PC-3 (cell line): ENCODE data around the gene LYL1. TPM values are rescaled to one million over a fixed set of nuclear protein-coding genes. Genes with fewer than 3 reads are reported as not detected.

Experiments used
- ATAC-seq: fragments of 200-7000 bp; cut with Tn5 transposase; 2 replicates; pipeline ENCODE4 v1.9.1; 2020; ENCODE audit warnings: mild to moderate bottlenecking, moderate library complexity
- BruUV-seq: library from RNA; stranded (reverse); fragments of 400-500 nt; replicated peaks from 2 replicates; lab custom pipeline; 2021; lab: Mats Ljungman, UMichigan
- CTCF ChIA-PET: fragments of 300-600 bp; sonication (Branson Sonifier 250); formaldehyde crosslinking; loops from one replicate; lab custom pipeline; 2022; ENCODE audit warnings: antibody characterized with exemption; lab: Charles Lee
- POLR2A ChIA-PET: fragments of 300-600 bp; sonication (Branson Sonifier 250); formaldehyde crosslinking; loops from one replicate; lab custom pipeline; 2022; ENCODE audit warnings: antibody characterized with exemption; ENCODE audit not compliant: unreplicated experiment; lab: Charles Lee
- DNase-seq: peaks from one replicate; pipeline ENCODE4 v3.0.0-alpha.2; 2015
- H2AFZ ChIP-seq: fragments of 300-600 bp; sonication (generic); 2 replicates; pipeline ENCODE4 v1.6.0; 2016; ENCODE audit warnings: antibody characterized with exemption, low read length
- H3F3A ChIP-seq: fragments of 300-600 bp; sonication (generic); one replicate; pipeline ENCODE4 v1.6.0; 2017; ENCODE audit warnings: antibody characterized with exemption, low read length, control low read depth, mild to moderate bottlenecking; ENCODE audit not compliant: unreplicated experiment
- H3K27ac ChIP-seq: fragments of 300-600 bp; sonication (generic); 2 replicates; pipeline ENCODE4 v1.5.1; 2016; ENCODE audit warnings: mild to moderate bottlenecking, low read length
- H3K27me3 ChIP-seq: fragments of 300-600 bp; sonication (generic); 2 replicates; pipeline ENCODE4 v1.6.1; 2016; ENCODE audit warnings: low read length, mixed read lengths
- H3K36me3 ChIP-seq: fragments of 300-600 bp; sonication (generic); 2 replicates; pipeline ENCODE4 v1.6.1; 2016; ENCODE audit warnings: low read depth, mixed run types, low read length, mixed read lengths
- H3K4me1 ChIP-seq: fragments of 300-600 bp; sonication (generic); 2 replicates; pipeline ENCODE4 v1.5.1; 2016; ENCODE audit warnings: low read length; ENCODE audit not compliant: insufficient read depth
- H3K4me2 ChIP-seq: fragments of 300-600 bp; sonication (generic); 2 replicates; pipeline ENCODE4 v1.6.0; 2016; ENCODE audit warnings: low read length
- H3K4me3 ChIP-seq: fragments of 300-600 bp; sonication (generic); 2 replicates; pipeline ENCODE4 v1.5.1; 2016; ENCODE audit warnings: mild to moderate bottlenecking, low read length, mixed read lengths
- H3K79me2 ChIP-seq: fragments of 300-600 bp; sonication (generic); 2 replicates; pipeline ENCODE4 v1.6.1; 2017; ENCODE audit warnings: low read length, mixed read lengths
- H3K9ac ChIP-seq: fragments of 300-600 bp; sonication (generic); 2 replicates; pipeline ENCODE4 v1.6.0; 2016; ENCODE audit warnings: mild to moderate bottlenecking, low read length
- H3K9me2 ChIP-seq: fragments of 300-600 bp; sonication (generic); replicated peaks from 2 replicates; pipeline ENCODE4 v1.6.1; 2016; ENCODE audit warnings: mixed run types, low read length, mixed read lengths
- H3K9me3 ChIP-seq: fragments of 300-600 bp; sonication (generic); 2 replicates; pipeline ENCODE4 v1.6.1; 2016; ENCODE audit warnings: low read length, mixed read lengths
- H4K20me1 ChIP-seq: fragments of 300-600 bp; sonication (generic); 2 replicates; pipeline ENCODE4 v1.6.1; 2016; ENCODE audit warnings: low read length, mixed read lengths
- EZH2 ChIP-seq: fragments of 300-600 bp; sonication (generic); IDR thresholded peaks from one replicate; pipeline ENCODE4 v1.6.1; 2017; ENCODE audit warnings: antibody characterized with exemption, mild to moderate bottlenecking, low read length; ENCODE audit not compliant: unreplicated experiment
- EZH2phosphoT487 ChIP-seq: fragments of 300-600 bp; sonication (generic); IDR thresholded peaks from 2 replicates; pipeline ENCODE4 v1.6.1; 2018; ENCODE audit warnings: mild to moderate bottlenecking, antibody characterized with exemption, low read length, borderline replicate concordance
- intact Hi-C: fragments of 100-400 bp; cut with micrococcal nuclease; formaldehyde crosslinking; loops from 2 replicates; pipeline ENCODE4 v1.9.0; 2023
- total RNA-seq: library from RNA; depleted of rRNA; stranded (reverse); fragments of >200 nt; gene quantifications from 2 replicates; pipeline ENCODE4 v1.2.3, GENCODE V29; 2014
- TF ChIP-seq, protein P1 (sequence below): fragments of 300-600 bp; sonication (generic); conservative IDR thresholded peaks from 2 replicates; pipeline ENCODE4 v1.5.1; 2017; ENCODE audit warnings: antibody characterized with exemption, low read depth, mild to moderate bottlenecking, low read length

LYL1 gene
- total RNA-seq, 1 experiment from 2014 or later, result 3.3 TPM

DNA sequence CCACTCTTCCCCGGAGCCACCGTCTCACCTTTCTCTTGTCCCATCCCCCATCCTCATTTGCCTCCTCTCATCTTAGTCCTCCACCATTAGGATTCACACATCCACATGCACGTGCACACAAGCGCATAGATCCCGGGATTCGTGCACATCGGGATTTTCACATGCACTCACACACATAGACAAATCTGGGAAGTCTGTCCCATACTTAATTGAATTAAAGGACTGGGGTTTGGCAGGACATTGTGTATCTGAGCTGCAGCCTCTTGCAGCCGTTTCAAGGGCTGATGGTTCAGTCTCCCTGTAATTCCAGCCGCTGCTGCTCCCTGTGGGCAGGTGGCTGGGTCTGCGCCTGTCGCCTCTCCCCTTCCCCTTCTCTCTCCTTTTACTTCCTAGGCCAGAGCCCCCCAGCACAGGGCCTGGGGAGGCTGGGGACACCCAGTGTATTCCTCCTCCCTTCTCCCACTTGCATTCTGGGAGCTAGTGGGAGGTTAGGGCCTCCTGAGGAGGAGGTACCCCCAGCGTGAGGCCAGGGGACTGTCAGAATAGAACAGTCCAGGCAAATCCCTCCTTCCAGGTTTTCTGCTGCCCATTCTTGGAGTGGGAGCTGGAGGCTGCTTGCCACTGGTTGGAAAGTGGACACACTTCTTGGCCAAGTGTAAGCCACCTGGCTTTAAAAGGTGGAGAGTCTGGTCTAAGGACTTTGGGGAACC, 43.6 kb downstream of the LYL1 start:
- ATAC-seq, result no peak
- no peak for DNase-seq
- Histone ChIP-seq H3K9me3 (no peaks in the 10 kb centered on the region), H4K20me1 (no peaks in the 10 kb centered on the region), H3F3A (no peaks in the 10 kb centered on the region), H3K4me2 (no peak overlapping the region), H3K27me3 (no peaks in the 10 kb centered on the region), H3K9me2 (no peaks in the 10 kb centered on the region), H3K27ac (no peak overlapping the region), H3K4me3 (no peak overlapping the region), H3K9ac (no peak overlapping the region), H2AFZ (no peak overlapping the region), H3K36me3 (no peaks in the 10 kb centered on the region), H3K4me1 (peaks cover 52% of the 10 kb centered on the region), H3K79me2 (peaks cover 74% of the 10 kb centered on the region)
- CTCF ChIA-PET, result interaction anchor here (0.7 kb wide), 1 partner anchor 81 kb away, joined by 3 read pairs; no protein-coding TSS in a partner anchor
- BruUV-seq, result no TSS peak
- intact Hi-C loops, result no loop called here
- no peak for TF ChIP-seq EZH2phosphoT487
- TF ChIP-seq, protein P1, sequence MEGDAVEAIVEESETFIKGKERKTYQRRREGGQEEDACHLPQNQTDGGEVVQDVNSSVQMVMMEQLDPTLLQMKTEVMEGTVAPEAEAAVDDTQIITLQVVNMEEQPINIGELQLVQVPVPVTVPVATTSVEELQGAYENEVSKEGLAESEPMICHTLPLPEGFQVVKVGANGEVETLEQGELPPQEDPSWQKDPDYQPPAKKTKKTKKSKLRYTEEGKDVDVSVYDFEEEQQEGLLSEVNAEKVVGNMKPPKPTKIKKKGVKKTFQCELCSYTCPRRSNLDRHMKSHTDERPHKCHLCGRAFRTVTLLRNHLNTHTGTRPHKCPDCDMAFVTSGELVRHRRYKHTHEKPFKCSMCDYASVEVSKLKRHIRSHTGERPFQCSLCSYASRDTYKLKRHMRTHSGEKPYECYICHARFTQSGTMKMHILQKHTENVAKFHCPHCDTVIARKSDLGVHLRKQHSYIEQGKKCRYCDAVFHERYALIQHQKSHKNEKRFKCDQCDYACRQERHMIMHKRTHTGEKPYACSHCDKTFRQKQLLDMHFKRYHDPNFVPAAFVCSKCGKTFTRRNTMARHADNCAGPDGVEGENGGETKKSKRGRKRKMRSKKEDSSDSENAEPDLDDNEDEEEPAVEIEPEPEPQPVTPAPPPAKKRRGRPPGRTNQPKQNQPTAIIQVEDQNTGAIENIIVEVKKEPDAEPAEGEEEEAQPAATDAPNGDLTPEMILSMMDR, result no peak
- TF ChIP-seq EZH2, result no peak
- POLR2A ChIA-PET, result no interaction called here

DNA sequence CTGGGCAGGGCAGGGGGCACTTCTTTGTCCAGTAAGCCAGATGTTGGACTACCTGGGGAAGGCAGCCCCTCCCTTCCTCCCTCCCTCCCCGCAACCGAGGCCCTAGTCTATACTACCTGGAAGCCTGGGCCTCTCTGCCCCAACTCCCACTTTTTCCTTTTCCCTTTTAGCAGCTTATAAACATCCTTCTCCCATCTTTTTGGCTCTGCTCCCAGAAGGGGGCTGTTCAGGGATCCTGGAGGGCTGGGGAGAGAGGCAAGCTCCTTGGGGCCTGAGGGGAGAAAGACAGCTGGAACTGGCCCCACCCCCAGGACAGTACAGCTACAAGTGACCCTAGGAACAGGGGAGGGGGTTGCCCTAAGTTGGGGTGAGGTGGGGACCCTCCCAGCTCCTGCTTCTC, 44.9 kb downstream of the LYL1 start:
- ATAC-seq (no peak), DNase-seq (no peak)
- ChIA-PET CTCF (no interaction called here), POLR2A (no interaction called here)
- Histone ChIP-seq H3K4me2 (peak overlapping the region; percentile 95; the same call in 1 of the 2 replicates), H3K4me1 (peaks cover 66% of the 10 kb centered on the region), H2AFZ (no peak overlapping the region), H3K36me3 (no peaks in the 10 kb centered on the region), H3F3A (no peaks in the 10 kb centered on the region), H3K9ac (no peak overlapping the region), H3K9me3 (no peaks in the 10 kb centered on the region), H3K27me3 (no peaks in the 10 kb centered on the region), H3K4me3 (no peak overlapping the region), H3K9me2 (no peaks in the 10 kb centered on the region), H4K20me1 (no peaks in the 10 kb centered on the region), H3K79me2 (peaks cover 74% of the 10 kb centered on the region), H3K27ac (0 out of 2 replicates have a peak overlapping the region, but pooled peaks have one; percentile 99)
- intact Hi-C loops, result loop anchor here (2.0 kb wide), 1 partner anchor 43 kb away; no protein-coding TSS in a partner anchor
- TF ChIP-seq EZH2 (no peak), EZH2phosphoT487 (no peak)
- TF ChIP-seq, protein P1, result no peak
- no TSS peak for BruUV-seq

DNA sequence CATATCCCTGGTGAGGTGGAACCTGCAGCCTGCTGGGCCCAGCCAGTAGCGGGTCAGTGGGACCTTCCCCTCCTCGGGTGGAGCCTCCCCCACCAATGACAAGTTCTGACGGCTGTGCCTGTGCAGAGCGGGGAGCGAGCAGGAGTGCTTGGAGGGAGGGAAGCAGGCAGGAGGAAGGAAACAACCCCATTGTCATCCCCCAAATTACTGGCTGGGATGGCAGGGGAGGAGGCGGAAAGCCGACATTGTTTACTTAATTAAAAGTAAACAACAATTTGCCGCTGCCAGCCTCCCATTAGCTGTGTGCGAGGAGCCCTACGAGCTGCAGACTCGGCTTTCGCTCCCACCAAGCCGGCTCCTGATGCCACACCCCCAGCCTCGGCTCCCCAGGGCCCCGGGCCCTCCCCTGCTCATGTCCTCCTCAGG, 45.5 kb downstream of the LYL1 start:
- POLR2A ChIA-PET, result interaction anchor here (0.6 kb wide), 1 partner anchor 12 kb away, joined by 3 read pairs; no protein-coding TSS in a partner anchor
- H3K4me2 ChIP-seq, result peak overlapping the region; percentile 95
- peaks cover 74% of the 10 kb centered on the region for H3K79me2 ChIP-seq
- no TSS peak for BruUV-seq
- CTCF ChIA-PET, result interaction anchor here (1.5 kb wide), 1 partner anchor 23 kb away, joined by 5 read pairs; no protein-coding TSS in a partner anchor
- H3F3A ChIP-seq, result no peaks in the 10 kb centered on the region
- H3K27ac ChIP-seq, result 0 out of 2 replicates have a peak overlapping the region, but pooled peaks have one; percentile 99
- no peak overlapping the region for H2AFZ ChIP-seq
- no peaks in the 10 kb centered on the region for H3K9me3 ChIP-seq
- no peaks in the 10 kb centered on the region for H3K36me3 ChIP-seq
- ATAC-seq (peak; percentile 0; the same call in 1 of the 2 replicates), DNase-seq (peak; percentile 34)
- intact Hi-C loops, result loop anchor here (2.0 kb wide), 1 partner anchor 42 kb away; no protein-coding TSS in a partner anchor
- H3K4me1 ChIP-seq, result peaks cover 72% of the 10 kb centered on the region
- no peak overlapping the region for H3K4me3 ChIP-seq
- no peaks in the 10 kb centered on the region for H3K9me2 ChIP-seq
- TF ChIP-seq EZH2, result no peak
- TF ChIP-seq EZH2phosphoT487, result no peak
- TF ChIP-seq, protein P1, result no peak
- no peaks in the 10 kb centered on the region for H3K27me3 ChIP-seq
- H4K20me1 ChIP-seq, result no peaks in the 10 kb centered on the region
- H3K9ac ChIP-seq, result no peak overlapping the region
